B cell (primary cell): ENCODE data around the gene OR14I1. TPM values are rescaled to one million over a fixed set of nuclear protein-coding genes. Genes with fewer than 3 reads are reported as not detected.

Experiments used
- ATAC-seq: fragments of 200-7000 bp; cut with Tn5 transposase; one replicate; pipeline ENCODE4 v1.10.0; 2021; ENCODE audit warnings: low read depth, mild to moderate bottlenecking, moderate number of reproducible peaks, moderate library complexity
- CTCF ChIA-PET: fragments of 350-600 bp; sonication (Branson Sonifier 250); formaldehyde crosslinking; loops from one replicate; lab custom pipeline; 2021; ENCODE audit warnings: antibody characterized with exemption, inconsistent platforms; lab: Charles Lee
- POLR2A ChIA-PET: fragments of 350-600 bp; sonication (Branson Sonifier 250); formaldehyde crosslinking; loops from one replicate; lab custom pipeline; 2021; ENCODE audit warnings: antibody characterized with exemption; lab: Charles Lee
- DNase-seq: peaks from one replicate; pipeline ENCODE4 v3.0.0; 2013
- H2AFZ ChIP-seq: 2 replicates; pipeline ENCODE4 v1.6.1; 2012; ENCODE audit warnings: mild to moderate bottlenecking, low read depth, low read length; ENCODE audit not compliant: insufficient read depth, poor library complexity, severe bottlenecking
- H3K27ac ChIP-seq, 2 donors: 1 replicate in 1 of 2; 2 replicates in 1 of 2; pipeline ENCODE4 v1.5.1; 2012 to 2013; ENCODE audit warnings: low read length in 2 of 2, mild to moderate bottlenecking in 2 of 2, moderate library complexity in 1 of 2
- H3K27me3 ChIP-seq, 4 experiments: fragments of 200-600 bp in 1 of 4; sonication (generic) in 1 of 4; replicated peaks in 1 of 4; 1 replicate in 2 of 4; 2 replicates in 2 of 4; pipeline versions ENCODE4 v1.6.1 to v1.7.0; 2013 to 2016; ENCODE audit warnings: low read length in 3 of 4, mild to moderate bottlenecking in 2 of 4, mixed read lengths in 1 of 4, moderate library complexity in 1 of 4; ENCODE audit not compliant: insufficient read depth in 4 of 4, control insufficient read depth in 3 of 4; ENCODE audit errors: control extremely low read depth in 1 of 4
- H3K36me3 ChIP-seq, 2 experiments: replicated peaks in 1 of 2; 1 replicate in 1 of 2; 2 replicates in 1 of 2; pipeline versions ENCODE4 v1.6.1 to v1.7.1; 2013; ENCODE audit warnings: low read length in 1 of 2; ENCODE audit not compliant: insufficient read depth in 2 of 2, control insufficient read depth in 1 of 2; ENCODE audit errors: control extremely low read depth in 1 of 2, extremely low read depth in 1 of 2
- H3K4me1 ChIP-seq, 2 donors: fragments of 200-600 bp in 1 of 2; sonication (generic) in 1 of 2; 1 replicate in 1 of 2; 2 replicates in 1 of 2; pipeline versions ENCODE4 v1.5.1 to v1.6.1; 2013 to 2017; ENCODE audit warnings: low read length in 2 of 2; ENCODE audit not compliant: control insufficient read depth in 2 of 2, insufficient read depth in 2 of 2
- H3K4me2 ChIP-seq: replicated peaks from 2 replicates; pipeline ENCODE3; 2012; ENCODE audit warnings: mild to moderate bottlenecking, low read depth, low read length; ENCODE audit not compliant: poor library complexity, severe bottlenecking
- H3K4me3 ChIP-seq, 5 experiments: fragments of 200-600 bp in 1 of 5; sonication (generic) in 1 of 5; 1 replicate in 3 of 5; 2 replicates in 2 of 5; pipeline versions ENCODE4 v1.5.1 to v1.7.0; 2011 to 2016; ENCODE audit warnings: low read length in 4 of 5, mild to moderate bottlenecking in 4 of 5, low read depth in 2 of 5, control low read depth in 1 of 5, moderate library complexity in 1 of 5; ENCODE audit not compliant: insufficient read depth in 1 of 5; ENCODE audit errors: control extremely low read depth in 1 of 5, extremely low read depth in 1 of 5
- H3K79me2 ChIP-seq: fragments of 200-600 bp; sonication (generic); one replicate; pipeline ENCODE4 v1.6.0; 2016; ENCODE audit warnings: low read length; ENCODE audit not compliant: control insufficient read depth, insufficient read depth
- H3K9ac ChIP-seq: fragments of 200-600 bp; sonication (generic); 2 replicates; pipeline ENCODE4 v1.6.1; 2017; ENCODE audit warnings: mild to moderate bottlenecking, low read length, moderate library complexity
- H3K9me3 ChIP-seq, 3 donors: one replicate each; pipeline versions ENCODE4 v1.6.1 to v1.7.1; 2013; ENCODE audit warnings: low read length in 2 of 3; ENCODE audit not compliant: control insufficient read depth in 2 of 3, insufficient read depth in 1 of 3; ENCODE audit errors: control extremely low read depth in 1 of 3
- H4K20me1 ChIP-seq: 2 replicates; pipeline ENCODE4 v1.6.0; 2012; ENCODE audit warnings: mild to moderate bottlenecking, low read length; ENCODE audit not compliant: insufficient read depth, control insufficient read depth, poor library complexity, severe bottlenecking
- H3K27ac Mint-ChIP-seq: one replicate; pipeline ENCODE4 v1.8.0; 2021; ENCODE audit warnings: mixed read lengths
- H3K27me3 Mint-ChIP-seq: one replicate; pipeline ENCODE4 v1.8.0; 2021; ENCODE audit warnings: mixed read lengths
- H3K4me1 Mint-ChIP-seq: one replicate; pipeline ENCODE4 v1.8.0; 2021; ENCODE audit warnings: mixed read lengths
- H3K4me3 Mint-ChIP-seq: one replicate; pipeline ENCODE4 v1.8.0; 2021; ENCODE audit warnings: mixed read lengths
- H3K9me3 Mint-ChIP-seq: one replicate; pipeline ENCODE4 v1.8.0; 2022; ENCODE audit warnings: mixed read lengths; ENCODE audit not compliant: insufficient read depth
- CTCF ChIP-seq: fragments of 200-600 bp; IDR thresholded peaks from one replicate; pipeline ENCODE4 v1.8.0; 2022; ENCODE audit warnings: antibody characterized with exemption, mild to moderate bottlenecking
- EZH2 ChIP-seq: IDR thresholded peaks from 2 replicates; pipeline ENCODE4 v1.6.1; 2012; ENCODE audit warnings: borderline replicate concordance, low read depth, mild to moderate bottlenecking, moderate library complexity, low read length; ENCODE audit not compliant: insufficient read depth, poor library complexity, severe bottlenecking
- WGBS: methylation state at CpG from one replicate; pipeline ENCODE4 v1.1.5; 2013; ENCODE audit warnings: missing lambda C conversion rate; ENCODE audit not compliant: insufficient coverage; 5-methylcytosine and 5-hydroxymethylcytosine counted together
- intact Hi-C: fragments of 100-400 bp; cut with micrococcal nuclease; formaldehyde crosslinking; loops from one replicate; pipeline ENCODE4 v1.10.0; 2022
- polyA plus RNA-seq: library from polyadenylated mRNA; depleted of rRNA; stranded (reverse); fragments of >200 nt; gene quantifications from 2 replicates; pipeline ENCODE4 v1.2.3, GENCODE V29; 2012
- total RNA-seq, 2 donors: library from RNA; stranded (reverse); fragments of 120-200 nt in 1 of 2; gene quantifications; 1 replicate in 1 of 2; 2 replicates in 1 of 2; pipeline versions ENCODE4 v1.2.3 to v1.2.4, GENCODE V29; 2013 to 2022

The OR14I1 gene
- total and polyA plus RNA-seq, 2 donors (not counting 1 experiment from before 2014, with no cell fraction given) = not detected

GRCh38 chr1:248751142-248751541 is 48.6 kb upstream of the OR14I1 start:
- ChIA-PET POLR2A (no interaction called here), CTCF (interaction anchor here (1.1 to 1.8 kb wide), 3 partner anchors 54 to 129 kb away, joined by 3 to 7 read pairs (median 5); no protein-coding TSS in a partner anchor)
- Histone ChIP-seq H3K27me3 (no peaks in the 10 kb centered on the region), H3K4me3 (no peak overlapping the region), H3K4me2 (peak overlapping the region; percentile 44), H4K20me1 (no peaks in the 10 kb centered on the region), H3K27ac (no peak overlapping the region), H3K4me1 (peaks cover 0 to 12% of the 10 kb centered on the region in 2 donors), H3K9ac (no peak overlapping the region), H2AFZ (peak overlapping the region; percentile 78), H3K36me3 (no peaks in the 10 kb centered on the region), H3K9me3 (no peaks in the 10 kb centered on the region), H3K79me2 (no peaks in the 10 kb centered on the region)
- intact Hi-C loops = no loop called here
- Mint-ChIP-seq H3K27me3 (peaks cover 2% of the 10 kb centered on the region), H3K4me3 (no peak overlapping the region), H3K9me3 (no peaks in the 10 kb centered on the region), H3K27ac (peak overlapping the region; percentile 3), H3K4me1 (peaks cover 19% of the 10 kb centered on the region)
- no peak for ATAC-seq
- TF ChIP-seq CTCF (no peak), EZH2 (no peak)
- DNase-seq = no peak
- WGBS = 68% methylated on average over 3 of the region's 5 CpGs

- H3K9ac ChIP-seq = no peak overlapping the region
- TF ChIP-seq CTCF = no peak
- no peak for TF ChIP-seq EZH2
- Mint-ChIP-seq H3K4me3 (no peak overlapping the region), H3K27me3 (peaks cover 3% of the 10 kb centered on the region), H3K4me1 (peaks cover 19% of the 10 kb centered on the region), H3K27ac (peak overlapping the region; percentile 3), H3K9me3 (no peaks in the 10 kb centered on the region)
- intact Hi-C loops = no loop called here
- H3K4me2 ChIP-seq = no peak overlapping the region
- H2AFZ ChIP-seq = peak overlapping the region; percentile 51
- POLR2A ChIA-PET = no interaction called here
- H3K4me3 ChIP-seq = no peak overlapping the region
- no peaks in the 10 kb centered on the region for H3K36me3 ChIP-seq
- CTCF ChIA-PET = interaction anchor here (1.0 to 1.8 kb wide), 4 partner anchors 51 to 128 kb away, joined by 3 to 7 read pairs (median 4); no protein-coding TSS in a partner anchor
- peaks cover 0 to 12% of the 10 kb centered on the region in 2 donors for H3K4me1 ChIP-seq
- DNase-seq = no peak
- H3K27ac ChIP-seq = no peak overlapping the region
- H4K20me1 ChIP-seq = no peaks in the 10 kb centered on the region
- H3K9me3 ChIP-seq = no peaks in the 10 kb centered on the region
- WGBS = 100% methylated on average over 1 of the region's 2 CpGs
- no peaks in the 10 kb centered on the region for H3K79me2 ChIP-seq
- H3K27me3 ChIP-seq = no peaks in the 10 kb centered on the region
- ATAC-seq = no peak
Observed at GRCh38 chr1:248750496-248750895, 47.9 kb upstream of the OR14I1 start.
